NB4 (cell line): ENCODE results near the gene SARS1.

Experiments
- DNase-seq: peaks from one replicate; pipeline ENCODE4 v3.0.0; 2010; ENCODE audit warnings: low read depth
- H3K4me3 ChIP-seq: one replicate; pipeline ENCODE4 v1.5.1; 2011; ENCODE audit warnings: mild to moderate bottlenecking, low read depth, low read length, moderate library complexity
- CTCF ChIP-seq: IDR thresholded peaks from one replicate; pipeline ENCODE4 v1.5.1; 2012; ENCODE audit warnings: low read depth, low read length
- MAX ChIP-seq: IDR thresholded peaks from 2 replicates; pipeline ENCODE4 v1.6.1; 2011; ENCODE audit warnings: low read depth, low read length
- MYC ChIP-seq: IDR thresholded peaks from 2 replicates; pipeline ENCODE4 v1.6.1; 2011; ENCODE audit warnings: low read depth, low read length
- POLR2A ChIP-seq: IDR thresholded peaks from 2 replicates; pipeline ENCODE4 v1.6.1; 2011; ENCODE audit warnings: mild to moderate bottlenecking; ENCODE audit not compliant: insufficient read length; ENCODE audit errors: extremely low read depth

SARS1 gene

DNA sequence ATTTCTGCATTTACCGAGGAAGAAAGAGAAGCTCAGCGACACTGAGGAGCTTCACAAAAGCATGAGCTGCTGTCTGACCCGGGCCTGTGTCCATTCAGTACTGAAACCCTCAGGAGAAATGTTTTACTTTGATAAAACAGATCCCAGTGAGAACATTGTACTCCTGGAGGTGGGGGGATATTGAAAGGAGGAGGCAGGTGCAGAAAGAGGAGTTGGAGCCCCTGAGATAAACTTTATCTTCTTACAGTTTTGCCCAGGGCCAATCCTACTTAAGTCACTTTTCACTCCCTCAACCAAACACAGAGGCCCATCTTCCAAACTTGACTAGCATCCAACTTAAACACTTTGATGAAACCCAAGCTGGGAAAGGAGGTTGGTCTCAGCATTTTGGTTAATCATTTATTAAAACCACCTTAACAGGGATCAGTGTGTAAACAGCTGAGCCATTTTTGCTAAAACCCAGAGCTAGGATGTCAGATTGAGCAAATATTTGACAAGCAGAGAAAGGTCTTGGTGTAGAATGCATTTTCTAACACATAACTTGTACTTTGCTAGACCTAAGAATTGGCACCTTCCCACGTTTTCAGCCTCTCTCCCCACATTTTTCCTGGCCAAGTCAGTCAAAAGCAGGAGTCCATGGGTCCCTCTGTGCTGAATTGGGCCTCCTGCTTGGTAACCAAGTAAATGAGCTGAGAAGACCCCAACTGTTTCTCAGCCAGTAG lies 32.5 kb upstream of the SARS1 start:
- TF ChIP-seq POLR2A (no peak), MYC (no peak), MAX (no peak), CTCF (no peak)
- no peak for DNase-seq

DNA sequence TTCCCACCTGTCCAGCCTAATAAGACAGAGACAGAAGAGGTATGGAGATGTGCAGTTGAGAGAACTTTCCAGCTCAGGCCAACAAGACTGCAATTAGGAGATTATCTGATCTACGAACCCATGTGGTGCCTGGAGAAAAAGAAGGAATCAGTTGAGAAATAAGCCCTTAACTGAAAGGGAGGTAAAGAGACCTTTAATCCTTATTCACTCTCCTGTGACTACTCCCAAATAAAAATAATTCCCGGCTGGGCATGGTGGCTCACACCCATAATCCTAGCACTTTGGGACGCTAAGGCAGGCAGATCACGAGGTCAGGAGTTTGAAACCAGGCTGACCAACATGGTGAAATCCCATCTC lies 31.9 kb upstream of the SARS1 start:
- DNase-seq: no peak
- TF ChIP-seq CTCF (no peak), MAX (no peak), MYC (no peak), POLR2A (no peak)

More for the DNA sequence above, 32.5 kb upstream of the SARS1 start:
- no peak overlapping the region for H3K4me3 ChIP-seq

DNA sequence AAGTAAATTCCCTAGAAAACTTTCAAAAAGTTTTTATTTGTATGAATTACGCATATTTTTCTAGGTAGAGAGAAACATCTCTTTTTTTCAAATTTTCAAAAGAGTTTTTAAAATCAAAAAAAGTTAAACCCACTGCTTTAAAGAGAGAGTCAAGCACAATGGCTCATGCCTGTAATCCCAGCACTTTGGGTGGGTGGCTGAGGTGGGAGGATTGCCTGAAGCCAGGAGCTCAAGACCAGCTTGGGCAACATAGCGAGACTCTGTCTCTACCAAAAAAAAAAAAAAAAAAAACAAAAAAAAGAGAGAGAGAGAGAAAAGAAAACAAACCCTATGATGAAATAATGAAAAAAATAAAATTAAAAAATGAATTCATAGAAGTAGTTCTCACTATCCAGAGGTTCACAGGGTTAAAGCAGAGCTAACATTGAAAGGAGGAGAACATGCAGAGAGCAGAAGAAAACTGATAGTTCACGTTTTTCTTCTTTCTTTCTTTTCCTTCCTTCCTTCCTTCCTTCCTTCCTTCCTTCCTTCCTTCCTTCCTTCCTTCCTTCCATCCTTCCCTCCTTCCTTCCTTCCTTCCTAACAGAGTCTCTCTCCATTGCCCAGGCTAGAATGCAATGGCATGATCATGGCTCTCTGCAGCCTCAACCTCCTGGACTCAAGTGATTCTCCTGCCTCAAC lies 30.5 kb upstream of the SARS1 start:
- H3K4me3 ChIP-seq: no peak overlapping the region
- no peak for DNase-seq
- TF ChIP-seq POLR2A (no peak), MAX (no peak), MYC (no peak)

More for the DNA sequence above, 31.9 kb upstream of the SARS1 start:
- no peak overlapping the region for H3K4me3 ChIP-seq

DNA sequence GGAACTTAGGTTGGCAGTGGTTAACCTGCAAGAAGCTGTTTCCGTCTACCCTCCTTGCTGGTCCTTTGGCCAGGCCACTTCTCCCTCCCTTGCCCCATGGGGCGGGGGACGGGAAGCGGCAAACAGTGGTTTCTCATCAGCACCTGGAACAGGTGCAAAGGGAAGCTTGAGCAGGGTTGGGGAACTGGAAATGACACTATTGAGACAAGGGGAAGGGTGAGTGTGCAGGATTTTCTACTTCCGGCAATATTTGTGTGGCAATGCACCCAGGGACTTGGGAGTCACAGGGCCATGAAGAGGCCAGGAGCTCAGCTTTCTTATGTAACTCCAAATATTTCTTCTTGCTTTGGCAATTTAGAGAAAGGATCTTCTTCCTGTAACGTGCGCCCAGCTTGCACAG lies 29.0 kb upstream of the SARS1 start:
- DNase-seq: no peak
- no peak for TF ChIP-seq MYC
- TF ChIP-seq MAX: no peak
- TF ChIP-seq POLR2A: no peak
- no peak for TF ChIP-seq CTCF
- no peak overlapping the region for H3K4me3 ChIP-seq

DNA sequence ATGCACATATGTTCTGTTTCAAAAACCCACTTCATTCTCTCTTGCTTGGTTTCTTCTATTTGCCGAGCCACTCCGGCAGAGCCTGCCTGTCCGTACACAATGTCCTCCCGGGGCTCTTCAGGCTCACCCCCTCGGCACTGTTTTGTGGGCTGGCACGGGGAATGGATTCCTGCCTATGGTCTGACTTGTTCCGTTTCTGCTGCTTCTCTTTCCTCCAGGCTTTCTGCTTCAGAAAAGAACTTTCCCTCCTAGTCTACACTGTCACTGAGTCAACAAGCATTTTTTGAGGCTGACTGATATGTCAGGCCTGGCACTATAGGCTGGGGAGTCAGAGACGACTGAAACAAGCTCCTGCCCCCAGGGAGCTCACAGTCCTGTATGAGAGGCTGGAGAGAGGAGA lies 28.4 kb upstream of the SARS1 start:
- no peak for DNase-seq
- TF ChIP-seq MYC: no peak
- no peak for TF ChIP-seq CTCF
- TF ChIP-seq POLR2A: no peak
- no peak for TF ChIP-seq MAX
- H3K4me3 ChIP-seq: no peak overlapping the region
